Measurements from ENCODE around the gene PREX1.

GRCh38 chr20:48608756-48609155 lies 219.0 kb downstream of the PREX1 start:
- no peak for TF ChIP-seq BHLHE40 (IDR thresholded peaks at IDR 0.05; ENCODE audit: low read depth, low read length)
- TF ChIP-seq CEBPB (IDR thresholded peaks at IDR 0.05; ENCODE audit: low read depth, low read length) = no peak
- TF ChIP-seq CTCF (conservative IDR thresholded peaks at IDR 0.05; ENCODE audit: low read depth, low read length) = no peak
- TF ChIP-seq POLR2A (IDR thresholded peaks at IDR 0.05; ENCODE audit: low read depth, low read length) = no peak
- TF ChIP-seq SMC3 (IDR thresholded peaks at IDR 0.05; ENCODE audit: low read depth, low read length) = no peak
